HL-60 (cell line): Measurements from ENCODE around the gene PRDM5.

Experiments
- CTCF ChIP-seq: IDR thresholded peaks from one replicate; pipeline ENCODE4 v1.5.1; 2011; ENCODE audit warnings: low read length, control low read depth, inconsistent platforms; ENCODE audit not compliant: insufficient read depth
- POLR2AphosphoS5 ChIP-seq: IDR thresholded peaks from 2 replicates; pipeline ENCODE4 v1.6.1; 2012; ENCODE audit warnings: low read depth

- TF ChIP-seq CTCF (no peak), POLR2AphosphoS5 (no peak)
Measured at GRCh38 chr4:120877021-120877420, 45.5 kb downstream of the PRDM5 start.
